ENCODE results near the gene RIPK3. TPM values are rescaled to one million over a fixed set of nuclear protein-coding genes. Genes with fewer than 3 reads are reported as not detected.

The RIPK3 gene
- total RNA-seq, 1 donor from 2014 or later, result 14.5 TPM

DNA sequence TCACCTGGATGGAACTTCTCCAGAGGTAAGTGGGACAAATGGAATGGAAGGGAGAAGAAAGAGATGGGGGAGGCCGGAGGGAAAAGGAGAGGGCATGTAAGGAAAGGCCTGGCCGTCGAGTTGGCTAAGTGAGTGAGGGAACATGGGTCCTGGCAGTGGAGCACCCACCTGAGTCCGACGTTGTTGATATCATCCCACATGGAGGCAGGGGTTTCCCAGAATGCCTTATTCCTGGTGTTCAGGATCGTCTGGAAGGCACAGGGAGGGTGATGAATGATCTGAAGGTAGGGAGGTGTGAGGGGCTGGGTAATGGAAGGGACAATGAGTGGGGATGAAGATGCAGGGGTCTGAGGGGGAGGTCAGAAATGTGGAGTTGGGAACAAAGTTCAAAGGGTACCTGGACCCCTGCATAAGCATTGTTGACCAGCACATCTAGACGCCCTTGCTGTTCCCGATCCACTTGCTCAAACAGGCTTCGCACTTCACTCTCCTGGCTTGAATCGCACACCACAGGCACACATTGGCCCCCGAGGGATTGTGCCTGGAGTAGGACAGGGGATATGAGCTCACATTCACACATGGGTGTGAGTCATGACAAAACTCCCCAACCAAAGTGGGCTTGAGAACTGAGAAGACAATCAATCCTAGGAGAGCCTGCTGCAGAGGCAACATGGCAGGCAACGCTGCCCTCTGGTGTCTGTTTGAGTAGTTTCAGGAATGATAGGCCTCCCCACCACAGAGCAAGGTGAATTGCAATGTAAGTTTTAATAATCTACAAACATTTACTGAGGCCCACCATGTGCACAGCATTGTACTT, 43.2 kb downstream of the RIPK3 start:
- intact Hi-C loops (cut with micrococcal nuclease), result loop anchor here (1.0 kb wide), 6 partner anchors 7 to 282 kb away; partner anchors contain the start of genes GMPR2, MDP1 and NEDD8
- peak overlapping the region; percentile 83 for H3K27ac Mint-ChIP-seq
- H3K27me3 Mint-ChIP-seq (ENCODE audit: insufficient read depth), result peaks cover 3% of the 10 kb centered on the region
- H3K9me3 Mint-ChIP-seq, result no peaks in the 10 kb centered on the region
- H3K4me1 Mint-ChIP-seq (ENCODE audit: low read depth), result peaks cover 44% of the 10 kb centered on the region
- peaks cover 34% of the 10 kb centered on the region for H3K36me3 Mint-ChIP-seq (ENCODE audit: low read depth)
- DNase-seq (ENCODE audit: low spot score), result peak; percentile 66
- H3K4me3 Mint-ChIP-seq, result no peak overlapping the region

DNA sequence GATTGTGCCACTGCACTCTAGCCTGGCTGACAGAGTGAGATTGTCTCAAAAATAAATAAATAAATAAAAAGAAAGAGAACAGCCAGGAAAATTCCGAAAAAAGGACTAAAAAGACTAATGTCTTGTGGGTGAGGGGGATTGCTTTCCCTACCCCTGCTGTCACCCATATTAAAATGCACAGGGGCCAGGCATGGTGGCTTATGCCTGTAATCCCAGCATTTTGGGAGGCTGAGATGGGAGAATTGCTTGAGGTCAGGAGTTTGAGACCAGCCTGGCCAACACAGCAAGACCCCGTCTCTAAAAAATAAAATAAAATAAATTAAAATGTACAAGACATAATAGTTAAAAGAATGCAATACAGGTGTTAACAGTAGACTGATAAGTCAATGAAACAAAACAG, 46.3 kb downstream of the RIPK3 start:
- no peak overlapping the region for H3K27ac Mint-ChIP-seq
- peaks cover 40% of the 10 kb centered on the region for H3K4me1 Mint-ChIP-seq (ENCODE audit: low read depth)
- no peaks in the 10 kb centered on the region for H3K9me3 Mint-ChIP-seq
- no peak overlapping the region for H3K4me3 Mint-ChIP-seq
- H3K36me3 Mint-ChIP-seq (ENCODE audit: low read depth), result peaks cover 41% of the 10 kb centered on the region
- DNase-seq (ENCODE audit: low spot score), result no peak
- intact Hi-C loops (cut with micrococcal nuclease), result no loop called here
- H3K27me3 Mint-ChIP-seq (ENCODE audit: insufficient read depth), result peaks cover 5% of the 10 kb centered on the region

DNA sequence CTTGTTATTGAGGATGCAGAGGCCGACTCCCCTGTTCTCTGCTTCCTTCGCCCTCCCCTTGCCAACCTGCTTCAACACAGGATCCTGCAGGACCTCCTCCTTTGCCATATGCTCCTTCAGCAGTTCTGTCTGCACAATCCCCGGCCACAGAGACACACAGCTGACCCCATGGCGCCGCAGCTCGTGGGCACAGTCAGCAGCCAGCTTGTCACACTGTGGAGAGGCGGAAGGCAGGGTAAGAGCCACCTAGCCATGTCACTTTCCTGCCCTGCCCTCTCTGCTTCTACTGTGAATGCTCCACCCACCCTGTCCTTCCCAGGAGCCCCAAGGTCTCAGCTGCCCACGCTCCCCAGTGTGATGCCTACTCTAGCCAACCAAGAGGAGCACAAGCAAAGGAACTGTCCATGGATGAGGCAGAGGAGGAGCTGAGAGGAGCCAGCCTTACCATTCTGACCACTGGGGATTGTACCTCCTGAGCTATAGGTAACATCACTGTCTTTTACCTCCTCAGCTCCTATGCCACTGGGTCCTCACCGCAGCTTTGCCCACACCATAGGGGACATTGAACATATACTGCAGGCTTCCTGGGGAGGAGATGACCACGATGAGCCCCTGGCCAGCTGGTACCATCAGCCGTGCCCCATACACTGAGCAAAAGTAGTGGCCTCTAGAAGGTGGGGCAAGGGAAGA, 47.5 kb downstream of the RIPK3 start:
- Mint-ChIP-seq H3K9me3 (no peaks in the 10 kb centered on the region), H3K4me3 (no peak overlapping the region), H3K4me1 (ENCODE audit: low read depth) (peaks cover 41% of the 10 kb centered on the region), H3K27ac (no peak overlapping the region), H3K36me3 (ENCODE audit: low read depth) (peaks cover 41% of the 10 kb centered on the region), H3K27me3 (ENCODE audit: insufficient read depth) (peaks cover 8% of the 10 kb centered on the region)
- intact Hi-C loops (cut with micrococcal nuclease), result no loop called here
- no peak for DNase-seq (ENCODE audit: low spot score)

DNA sequence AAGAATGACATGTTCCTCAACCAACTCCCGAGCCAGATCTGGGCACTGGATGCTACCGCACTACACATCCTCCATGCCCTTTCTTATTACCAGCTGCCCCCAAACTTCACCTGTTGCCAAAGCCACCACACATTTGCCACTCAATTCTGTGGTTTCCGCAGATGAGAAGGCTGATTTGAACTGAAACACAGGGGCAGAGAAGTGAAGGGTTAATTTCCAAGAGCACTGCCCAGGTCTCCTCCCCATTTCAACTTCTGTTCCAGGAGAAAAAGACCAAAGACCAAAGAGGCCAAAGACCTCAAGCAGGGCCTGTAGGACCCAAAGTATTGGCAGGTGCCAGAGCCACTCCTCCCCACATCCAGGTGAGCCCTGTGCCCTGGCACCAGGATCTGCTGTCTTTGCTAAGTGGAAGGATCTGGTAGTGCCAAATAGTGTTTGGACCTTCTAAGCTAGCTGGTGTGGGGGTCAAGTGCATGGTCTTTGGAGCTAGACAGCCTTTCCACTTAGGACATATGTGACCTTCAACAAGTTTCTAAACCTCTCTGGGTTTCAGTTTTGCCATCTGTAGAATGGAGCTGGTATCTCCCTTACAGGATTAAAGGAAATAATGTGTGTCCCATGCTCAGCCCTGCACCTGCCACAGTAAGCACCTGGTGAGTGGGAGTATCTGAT, 48.2 kb downstream of the RIPK3 start:
- intact Hi-C loops (cut with micrococcal nuclease), result no loop called here
- H3K36me3 Mint-ChIP-seq (ENCODE audit: low read depth), result peaks cover 39% of the 10 kb centered on the region
- peaks cover 34% of the 10 kb centered on the region for H3K4me1 Mint-ChIP-seq (ENCODE audit: low read depth)
- no peaks in the 10 kb centered on the region for H3K9me3 Mint-ChIP-seq
- DNase-seq (ENCODE audit: low spot score), result no peak
- no peak overlapping the region for H3K27ac Mint-ChIP-seq
- no peak overlapping the region for H3K4me3 Mint-ChIP-seq
- H3K27me3 Mint-ChIP-seq (ENCODE audit: insufficient read depth), result peaks cover 10% of the 10 kb centered on the region

DNA sequence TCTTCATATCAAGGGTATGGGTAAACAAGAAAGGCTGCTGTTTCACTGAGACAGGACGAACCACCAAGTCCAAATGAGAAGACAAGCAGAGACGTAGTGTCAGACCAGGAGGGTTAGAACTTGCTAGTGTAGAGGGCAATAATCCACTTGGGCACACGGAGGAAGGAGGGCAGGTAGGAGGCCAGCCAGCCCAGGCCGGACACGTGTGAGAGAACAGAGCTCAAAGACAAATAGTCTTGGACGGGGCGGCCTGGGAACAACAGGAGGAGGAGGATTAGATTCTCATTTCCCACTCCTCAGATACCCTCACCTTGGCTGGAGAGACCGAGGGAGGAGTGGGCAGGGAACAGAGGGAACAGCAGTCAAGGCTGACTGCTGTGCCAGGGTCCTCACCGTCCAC, 49.0 kb downstream of the RIPK3 start:
- Mint-ChIP-seq H3K4me1 (ENCODE audit: low read depth) (peaks cover 26% of the 10 kb centered on the region), H3K36me3 (ENCODE audit: low read depth) (peaks cover 32% of the 10 kb centered on the region), H3K4me3 (no peak overlapping the region)

DNA sequence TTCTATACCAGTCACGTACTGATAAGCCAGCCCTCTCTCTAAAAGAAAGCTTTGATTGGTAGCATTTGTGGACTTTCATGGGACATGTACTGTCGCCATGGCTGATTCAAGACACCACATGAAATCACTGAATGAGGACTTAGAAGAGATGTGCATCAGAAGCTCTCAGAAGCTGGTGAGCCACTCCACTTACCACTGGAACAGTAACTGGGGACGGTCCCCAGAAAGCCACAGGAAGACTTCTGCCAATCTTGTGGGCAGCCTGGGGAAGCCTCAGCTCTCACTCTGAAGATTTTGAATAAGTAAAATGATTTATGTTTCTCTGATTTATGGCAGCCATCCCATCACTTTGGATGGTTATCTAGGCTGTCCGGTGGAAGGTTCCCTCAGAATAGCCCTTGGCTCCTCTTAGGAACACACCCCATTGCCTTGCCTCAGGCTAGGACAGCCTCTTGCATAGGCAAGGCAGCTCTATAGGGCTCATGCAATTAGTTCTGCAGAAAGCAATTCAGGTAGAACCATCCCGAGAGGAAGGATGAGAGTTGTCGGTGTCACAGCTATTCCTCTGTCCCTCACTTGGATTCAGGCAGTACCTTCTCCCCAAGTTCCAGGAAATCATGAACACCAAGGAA, 50.0 kb downstream of the RIPK3 start:
- intact Hi-C loops (cut with micrococcal nuclease), result loop anchor here (1.0 to 2.0 kb wide), 4 partner anchors 8 to 47 kb away; partner anchors contain the start of gene TINF2
- no peaks in the 10 kb centered on the region for H3K9me3 Mint-ChIP-seq
- peaks cover 26% of the 10 kb centered on the region for H3K36me3 Mint-ChIP-seq (ENCODE audit: low read depth)
- no peak overlapping the region for H3K4me3 Mint-ChIP-seq
- DNase-seq (ENCODE audit: low spot score), result peak; percentile 44
- peaks cover 14% of the 10 kb centered on the region for H3K27me3 Mint-ChIP-seq (ENCODE audit: insufficient read depth)
- no peak overlapping the region for H3K27ac Mint-ChIP-seq
- H3K4me1 Mint-ChIP-seq (ENCODE audit: low read depth), result peaks cover 25% of the 10 kb centered on the region

More for the DNA sequence above, 49.0 kb downstream of the RIPK3 start:
- Mint-ChIP-seq H3K9me3 (no peaks in the 10 kb centered on the region), H3K27me3 (ENCODE audit: insufficient read depth) (peaks cover 13% of the 10 kb centered on the region), H3K27ac (no peak overlapping the region)
- DNase-seq (ENCODE audit: low spot score), result no peak
- intact Hi-C loops (cut with micrococcal nuclease), result no loop called here

DNA sequence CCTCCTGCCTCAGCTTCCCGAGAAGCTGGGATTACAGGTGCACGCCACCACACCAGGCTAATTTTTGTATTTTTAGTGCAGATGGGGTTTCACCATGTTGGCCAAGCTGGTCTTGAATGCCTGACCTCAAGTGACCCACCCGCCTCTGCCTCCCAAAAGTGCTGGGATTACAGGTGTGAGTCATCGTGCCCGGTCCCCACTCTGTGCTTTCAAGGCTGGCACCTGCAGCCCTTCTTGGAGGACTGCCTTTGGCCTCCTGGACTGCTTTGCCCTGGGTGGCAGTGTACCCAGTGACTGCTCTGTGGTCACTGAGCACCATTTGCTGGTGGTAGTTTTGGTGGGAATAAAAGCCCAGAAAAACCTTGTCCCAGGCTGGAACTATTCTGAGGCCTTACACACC, 52.8 kb downstream of the RIPK3 start:
- no peak for DNase-seq (ENCODE audit: low spot score)
- no peak overlapping the region for H3K27ac Mint-ChIP-seq
- H3K4me3 Mint-ChIP-seq, result no peak overlapping the region
- no peaks in the 10 kb centered on the region for H3K9me3 Mint-ChIP-seq
- H3K27me3 Mint-ChIP-seq (ENCODE audit: insufficient read depth), result peaks cover 16% of the 10 kb centered on the region
- peaks cover 25% of the 10 kb centered on the region for H3K4me1 Mint-ChIP-seq (ENCODE audit: low read depth)
- intact Hi-C loops (cut with micrococcal nuclease), result no loop called here
- peaks cover 13% of the 10 kb centered on the region for H3K36me3 Mint-ChIP-seq (ENCODE audit: low read depth)

Other genes starting within 250 kb of the RIPK3 start
- gene PCK2, start 245.7 kb downstream of the RIPK3 start, total RNA-seq, result 55.0 and 62.8 TPM in 2 replicates
- 69.9 and 71.6 TPM in 2 replicates for gene DCAF11, start 225.2 kb downstream of the RIPK3 start, total RNA-seq
- 2.1 and 2.7 TPM in 2 replicates for gene NRL, start 225.0 kb downstream of the RIPK3 start, total RNA-seq
- gene FITM1, start 209.3 kb downstream of the RIPK3 start, total RNA-seq, result 0.26 TPM in 1 of 2 replicates, not detected in the other
- gene PSME1, start 203.8 kb downstream of the RIPK3 start, total RNA-seq, result 291 and 295 TPM in 2 replicates
- 22.9 and 28.3 TPM in 2 replicates for gene EMC9, start 198.4 kb downstream of the RIPK3 start, total RNA-seq
- gene PSME2, start 193.4 kb downstream of the RIPK3 start, total RNA-seq, result 575 and 588 TPM in 2 replicates
- gene RNF31, start 192.5 kb downstream of the RIPK3 start, total RNA-seq, result 115 and 129 TPM in 2 replicates
- 130 and 152 TPM in 2 replicates for gene IRF9, start 178.7 kb downstream of the RIPK3 start, total RNA-seq
- gene REC8, start 167.9 kb downstream of the RIPK3 start, total RNA-seq, result 27.8 and 28.9 TPM in 2 replicates
- gene IPO4, start 151.2 kb downstream of the RIPK3 start, total RNA-seq, result 106 and 107 TPM in 2 replicates
- 34.5 and 35.3 TPM in 2 replicates for gene TM9SF1, start 144.6 kb downstream of the RIPK3 start, total RNA-seq
- 0.42 and 0.49 TPM in 2 replicates for gene TSSK4, start 134.3 kb downstream of the RIPK3 start, total RNA-seq
- 86.5 and 95.8 TPM in 2 replicates for gene CHMP4A, start 126.5 kb downstream of the RIPK3 start, total RNA-seq
- 11.6 and 12.9 TPM in 2 replicates for gene MDP1, start 123.9 kb downstream of the RIPK3 start, total RNA-seq
- gene NEDD8, start 107.6 kb downstream of the RIPK3 start, total RNA-seq, result 177 and 185 TPM in 2 replicates
- 40.8 and 41.4 TPM in 2 replicates for gene GMPR2, start 107.1 kb downstream of the RIPK3 start, total RNA-seq
- gene TINF2, start 97.4 kb downstream of the RIPK3 start, total RNA-seq, result 90.9 and 95.9 TPM in 2 replicates
- 4.1 and 4.8 TPM in 2 replicates for gene TGM1, start 76.8 kb downstream of the RIPK3 start, total RNA-seq
- 52.2 and 54.4 TPM in 2 replicates for gene RABGGTA, start 68.4 kb downstream of the RIPK3 start, total RNA-seq
- gene DHRS1, start 40.2 kb downstream of the RIPK3 start, total RNA-seq, result 7.5 TPM in 2 replicates
- 49.3 and 52.6 TPM in 2 replicates for gene NOP9, start 40.1 kb downstream of the RIPK3 start, total RNA-seq
- 18.1 and 18.7 TPM in 2 replicates for gene CIDEB, start 32.0 kb downstream of the RIPK3 start, total RNA-seq
- 8.9 and 10.3 TPM in 2 replicates for gene LTB4R2, start 29.9 kb downstream of the RIPK3 start, total RNA-seq
- gene LTB4R, start 28.5 kb downstream of the RIPK3 start, total RNA-seq, result 10.1 and 11.1 TPM in 2 replicates
- 0.93 and 1.5 TPM in 2 replicates for gene ADCY4, start 4.9 kb downstream of the RIPK3 start, total RNA-seq
- not detected in 2 replicates for gene NFATC4, start 28.2 kb upstream of the RIPK3 start, total RNA-seq
- gene NYNRIN, start 59.0 kb upstream of the RIPK3 start, total RNA-seq, result 0.02 TPM in 1 of 2 replicates, not detected in the other
- 5.2 and 5.5 TPM in 2 replicates for gene CBLN3, start 89.7 kb upstream of the RIPK3 start, total RNA-seq
- gene KHNYN, start 90.0 kb upstream of the RIPK3 start, total RNA-seq, result 65.9 and 72.0 TPM in 2 replicates
- 41.5 and 48.0 TPM in 2 replicates for gene SDR39U1, start 102.8 kb upstream of the RIPK3 start, total RNA-seq
- gene CMA1, start 168.3 kb upstream of the RIPK3 start, total RNA-seq, result not detected in 2 replicates
- not detected in 2 replicates for gene CTSG, start 236.3 kb upstream of the RIPK3 start, total RNA-seq

All from activated T-helper 1 cell treated with anti-CD3 and anti-CD28 coated beads, Interleukin-12 subunit alpha, Interleukin-12 subunit beta, Interleukin-2, Interleukin-4 antibody, amounts not matched to agents 30 ng/mL and 10 ng/mL and 1 ng/mL, durations not matched to agents 14 hours and 24 hours and 36 hours (primary cell).